Suppressor macrophage (primary cell): ENCODE measurements around the gene TMPRSS11D.
A peak's percentile ranks its signal among the peaks of the same experiment; 100 is the strongest.

ENCODE experiments used
- DNase-seq, 4 experiments: peaks; one replicate each; pipeline ENCODE4 v3.0.0-alpha.2; 2020 to 2022

The TMPRSS11D gene

DNA sequence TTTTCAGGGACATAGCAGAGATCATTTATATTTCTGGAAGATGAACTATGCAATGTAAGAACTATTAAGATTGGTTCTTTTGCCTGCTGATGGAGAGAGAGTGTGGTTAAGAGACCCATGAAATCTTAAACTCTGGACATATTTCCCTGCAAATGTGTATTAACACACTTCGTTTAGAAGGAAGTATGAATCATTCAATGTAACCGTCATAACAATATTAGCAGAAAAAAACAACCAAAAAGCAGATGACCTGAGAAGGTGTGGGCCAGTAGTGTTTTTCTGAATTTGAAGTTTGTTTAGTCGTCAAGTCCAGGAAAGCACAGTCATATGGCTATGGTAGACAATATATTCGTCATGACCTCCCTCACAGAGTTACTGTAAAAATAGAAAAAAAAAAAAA lies 2.5 kb upstream of the TMPRSS11D start:
- peak in 2 of 4 experiments; percentile 42 to 58 for DNase-seq

DNA sequence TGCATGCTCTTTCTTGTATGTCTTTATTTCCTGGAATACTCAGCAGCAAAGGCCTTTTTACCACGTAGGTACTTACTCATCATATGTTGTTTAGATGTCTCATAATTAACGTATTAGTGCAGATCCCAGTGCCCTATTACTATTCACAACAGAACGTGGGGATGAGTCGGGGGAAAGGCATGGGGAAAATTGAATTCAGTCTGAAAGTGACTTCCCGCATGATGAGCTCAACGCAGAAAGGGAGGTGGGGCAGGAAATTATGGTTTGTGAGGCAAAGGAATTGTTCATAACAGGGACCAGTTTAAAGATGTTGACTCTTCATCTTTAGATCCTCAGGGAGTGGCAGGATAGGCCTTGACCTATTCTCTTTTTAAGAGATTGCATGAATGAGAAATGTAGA lies 2.0 kb upstream of the TMPRSS11D start:
- DNase-seq = peak in 3 of 4 experiments; percentile 16 to 30 (median 24)

DNA sequence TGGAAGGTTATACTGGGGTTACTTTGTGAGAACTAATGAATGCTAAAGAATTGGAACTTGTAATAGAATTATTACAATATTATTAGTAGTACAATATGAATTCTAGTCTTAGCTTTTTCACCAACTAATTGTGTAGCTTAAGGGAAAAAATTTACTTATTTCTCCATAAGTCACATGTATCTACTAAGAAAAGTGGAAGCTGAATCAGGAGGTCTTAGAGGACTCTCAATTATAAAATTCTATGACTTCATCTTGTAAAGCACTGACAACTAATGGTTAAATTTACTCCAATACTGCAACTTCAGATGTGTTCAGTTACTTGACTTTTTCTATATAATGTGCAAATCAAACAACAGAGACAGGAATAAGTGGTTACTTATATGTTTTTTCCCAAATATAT lies 899 bp upstream of the TMPRSS11D start:
- peak in 2 of 4 experiments; percentile 59 to 65 for DNase-seq

DNA sequence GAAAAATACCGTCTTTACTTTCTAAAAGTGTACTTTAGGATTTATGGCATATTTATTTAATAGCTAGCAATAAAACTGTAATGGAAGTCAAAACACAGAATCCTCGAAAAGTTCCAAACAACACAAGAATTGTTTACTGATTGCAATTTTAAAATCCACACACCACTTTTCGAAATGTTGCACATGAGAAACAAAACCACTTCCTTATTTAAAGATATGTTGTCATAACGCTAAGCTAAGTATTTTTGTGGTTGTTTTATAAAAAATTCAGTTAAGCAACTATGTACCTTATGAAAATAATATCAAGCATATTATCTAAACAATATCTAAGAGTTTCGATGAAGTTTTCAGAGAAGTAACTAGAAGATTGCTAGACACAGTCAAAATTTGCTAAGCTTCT lies 344 bp downstream of the TMPRSS11D start:
- DNase-seq = peak; percentile 17 to 82 (median 54)

GRCh38 chr4:67880866-67881610 lies 2.8 kb downstream of the TMPRSS11D start:
- no peak for DNase-seq

GRCh38 chr4:67879486-67879885 lies 4.3 kb downstream of the TMPRSS11D start:
- DNase-seq = peak in 1 of 4 experiments; percentile 43

- DNase-seq = no peak
Measured at GRCh38 chr4:67877086-67877485, 6.7 kb downstream of the TMPRSS11D start.

- no peak for DNase-seq
Measured at GRCh38 chr4:67874986-67875385, 8.8 kb downstream of the TMPRSS11D start.

DNA sequence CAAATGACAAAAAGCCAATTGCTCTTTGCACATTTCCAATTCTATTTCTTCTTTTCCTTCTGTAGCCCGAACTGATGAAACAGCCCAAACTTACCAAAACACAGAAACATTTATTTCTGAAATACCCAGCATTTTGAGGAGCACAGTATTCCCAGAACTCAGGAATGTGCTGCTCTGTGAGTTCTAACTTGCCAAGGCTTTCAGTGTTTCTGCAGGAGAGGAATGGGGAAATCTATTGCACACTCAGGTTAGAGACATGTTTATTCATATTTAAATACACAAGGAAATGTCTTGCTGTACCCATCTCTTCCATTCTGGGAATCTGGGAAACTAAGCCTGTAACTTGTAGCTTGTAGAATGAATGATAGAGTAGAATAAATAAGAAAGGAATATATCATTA lies 10.7 kb downstream of the TMPRSS11D start:
- DNase-seq = no peak

- DNase-seq = peak; percentile 12 to 79 (median 60)
Measured at GRCh38 chr4:67871867-67872266, 11.9 kb downstream of the TMPRSS11D start.

DNA sequence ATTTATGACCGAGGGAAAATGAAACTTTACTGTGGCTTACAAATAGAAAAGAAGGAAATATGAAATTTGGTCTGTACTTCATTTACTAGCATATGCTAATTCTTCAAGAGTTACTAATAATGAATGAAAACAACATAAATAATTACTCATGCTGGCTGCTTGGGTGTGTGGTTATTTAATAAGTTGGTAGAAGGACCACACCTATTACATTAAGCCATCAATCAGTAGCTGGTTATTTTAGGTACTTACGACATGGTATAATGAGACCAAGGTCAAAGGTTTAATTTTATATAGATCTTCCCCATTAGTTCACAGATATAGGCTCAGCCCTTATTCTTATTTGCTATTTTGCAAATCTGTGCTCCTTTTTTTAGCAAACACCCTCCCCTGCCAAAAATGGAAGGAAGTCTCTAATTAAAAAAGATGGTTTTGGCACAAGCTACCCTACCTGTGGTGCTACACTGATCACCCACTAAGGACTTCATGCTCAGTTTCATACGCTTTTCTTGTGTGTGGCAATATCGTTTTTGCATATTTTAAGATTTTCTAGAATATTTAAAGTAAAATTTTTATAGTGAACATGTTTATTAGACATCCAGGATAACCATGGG lies 14.1 kb downstream of the TMPRSS11D start:
- no peak for DNase-seq

DNA sequence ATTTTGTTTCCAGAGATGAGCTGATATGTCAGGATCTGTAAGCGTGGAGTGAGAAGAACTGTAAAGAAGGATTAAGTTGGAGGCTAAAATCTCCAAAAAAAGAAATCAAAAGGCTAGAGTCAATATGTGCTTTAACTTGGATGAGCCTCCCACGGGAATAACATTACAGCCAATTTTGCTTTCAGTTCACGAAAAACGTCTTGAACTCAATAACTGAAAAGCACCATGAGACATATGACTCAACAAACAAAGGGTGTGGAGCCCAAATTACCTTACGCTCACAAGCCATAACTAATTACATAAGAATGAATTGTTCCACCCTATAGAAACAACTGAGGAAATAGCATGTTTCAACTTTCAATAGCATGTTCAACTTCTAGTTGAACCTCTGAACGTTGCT lies 22.3 kb downstream of the TMPRSS11D start:
- DNase-seq = no peak

- no peak for DNase-seq
Measured at GRCh38 chr4:67853336-67853735, 30.5 kb downstream of the TMPRSS11D start.

GRCh38 chr4:67820903-67821302 lies 62.9 kb downstream of the TMPRSS11D start:
- no peak for DNase-seq

- DNase-seq = no peak
Measured at GRCh38 chr4:67810011-67810410, 73.8 kb downstream of the TMPRSS11D start.

- DNase-seq = no peak
Measured at GRCh38 chr4:67809502-67809901, 74.3 kb downstream of the TMPRSS11D start.

DNA sequence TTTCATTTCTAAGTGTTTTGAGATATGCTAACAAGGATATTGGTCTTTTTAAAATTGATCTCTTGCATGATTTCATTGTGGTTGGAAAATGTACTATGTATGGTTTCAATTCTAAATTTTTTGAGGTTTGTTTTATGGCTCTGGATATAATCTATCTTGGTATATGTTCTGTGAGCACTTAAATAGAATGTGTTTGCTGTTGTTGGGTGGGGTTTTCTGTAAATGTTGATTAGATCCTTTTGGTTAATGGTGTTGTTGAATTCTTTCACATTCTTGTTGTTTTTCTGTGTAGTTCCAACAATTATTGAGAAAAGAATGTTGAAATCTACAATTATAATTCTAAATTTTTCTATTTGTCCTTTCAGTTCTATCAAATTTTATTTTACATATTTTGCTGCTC lies 87.0 kb downstream of the TMPRSS11D start:
- no peak for DNase-seq

GRCh38 chr4:67790721-67791120 lies 93.1 kb downstream of the TMPRSS11D start:
- DNase-seq = no peak

DNA sequence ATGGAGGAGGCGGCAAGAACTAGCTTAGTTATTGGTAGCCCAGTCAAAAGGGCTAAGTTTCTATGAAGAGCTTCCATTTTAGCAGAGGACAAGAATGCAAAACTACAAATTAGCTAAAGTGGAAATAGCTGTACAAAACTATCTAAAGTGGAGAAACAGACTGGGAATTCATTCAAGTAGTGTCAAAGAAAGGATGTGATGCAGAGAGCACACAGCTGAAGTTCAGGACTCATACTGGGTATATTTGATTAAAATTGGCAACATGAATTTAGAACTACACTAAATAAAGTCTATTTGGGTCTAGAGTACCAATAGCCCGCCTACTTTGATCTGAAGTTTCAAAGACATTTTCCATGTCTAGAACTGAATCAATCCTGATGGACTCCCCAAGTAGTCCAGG lies 96.5 kb downstream of the TMPRSS11D start:
- DNase-seq = no peak

- no peak for DNase-seq
Measured at GRCh38 chr4:67785528-67785927, 98.3 kb downstream of the TMPRSS11D start.

GRCh38 chr4:67779631-67780030 lies 104.2 kb downstream of the TMPRSS11D start:
- no peak for DNase-seq

GRCh38 chr4:67776746-67777145 lies 107.1 kb downstream of the TMPRSS11D start:
- DNase-seq = no peak
